GM18909 (cell line): ENCODE measurements around the gene DCUN1D3.
"Not testable (repeated sequence)": the region's sequence is repeated elsewhere in the genome, so short reads cannot be mapped to it uniquely, and the experiment has no call there.

Experiments used
- ATAC-seq: cut with Tn5 transposase; IDR thresholded peaks from one replicate; pipeline ENCODE4 v1.9.1; 2021; ENCODE audit warnings: mild to moderate bottlenecking; ENCODE audit not compliant: unreplicated experiment, poor library complexity

Gene DCUN1D3, protein sequence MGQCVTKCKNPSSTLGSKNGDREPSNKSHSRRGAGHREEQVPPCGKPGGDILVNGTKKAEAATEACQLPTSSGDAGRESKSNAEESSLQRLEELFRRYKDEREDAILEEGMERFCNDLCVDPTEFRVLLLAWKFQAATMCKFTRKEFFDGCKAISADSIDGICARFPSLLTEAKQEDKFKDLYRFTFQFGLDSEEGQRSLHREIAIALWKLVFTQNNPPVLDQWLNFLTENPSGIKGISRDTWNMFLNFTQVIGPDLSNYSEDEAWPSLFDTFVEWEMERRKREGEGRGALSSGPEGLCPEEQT

DNA sequence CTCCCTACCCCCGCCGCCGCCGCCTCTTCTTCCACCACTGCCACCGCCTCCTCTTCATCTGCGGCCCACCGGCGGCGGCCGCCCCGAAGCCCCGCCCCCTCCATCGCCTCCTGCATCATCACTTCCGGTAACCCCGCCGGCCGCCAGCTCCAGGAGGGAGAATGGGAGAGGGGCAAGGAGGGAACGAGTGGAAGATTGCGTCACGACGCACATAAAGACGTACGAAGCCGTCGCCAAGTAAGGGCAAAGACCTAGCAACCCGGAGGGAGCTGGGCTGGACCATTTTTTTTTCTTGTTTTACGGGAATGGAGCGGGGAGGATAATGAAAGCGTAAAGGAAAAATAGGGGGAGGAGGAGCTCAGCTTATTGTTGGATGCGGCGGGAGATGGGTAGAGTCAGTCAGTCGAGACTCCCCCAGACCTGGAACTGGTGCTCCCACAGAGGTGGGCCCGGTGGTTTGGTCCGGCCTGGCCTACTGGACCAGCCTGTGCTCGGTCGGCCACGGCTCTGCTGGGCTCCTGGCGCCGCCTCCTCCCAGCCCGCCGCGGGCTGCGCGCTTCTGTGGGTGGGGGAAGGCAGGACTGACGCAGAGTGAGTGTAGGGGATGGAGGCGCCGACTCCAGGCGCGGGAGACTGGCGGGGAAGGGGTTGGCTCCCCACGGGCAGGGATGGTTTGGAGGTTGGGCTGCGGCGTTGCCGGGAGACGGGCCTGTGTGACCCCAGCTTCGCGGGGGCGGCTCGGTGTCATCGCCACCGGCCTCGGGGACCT lies at the start of gene DCUN1D3, which contains the start of gene LYRM1:
Gene DCUN1D3, minus strand, starts transcription at position 60 of the 769 bp plus-strand sequence. CDS start 37,820 bp downstream, outside the sequence.
Gene LYRM1, plus strand, starts transcription at position 473 of the 769 bp plus-strand sequence. CDS start 14,785 bp downstream, outside the sequence.
- ATAC-seq = peak; percentile 62

DNA sequence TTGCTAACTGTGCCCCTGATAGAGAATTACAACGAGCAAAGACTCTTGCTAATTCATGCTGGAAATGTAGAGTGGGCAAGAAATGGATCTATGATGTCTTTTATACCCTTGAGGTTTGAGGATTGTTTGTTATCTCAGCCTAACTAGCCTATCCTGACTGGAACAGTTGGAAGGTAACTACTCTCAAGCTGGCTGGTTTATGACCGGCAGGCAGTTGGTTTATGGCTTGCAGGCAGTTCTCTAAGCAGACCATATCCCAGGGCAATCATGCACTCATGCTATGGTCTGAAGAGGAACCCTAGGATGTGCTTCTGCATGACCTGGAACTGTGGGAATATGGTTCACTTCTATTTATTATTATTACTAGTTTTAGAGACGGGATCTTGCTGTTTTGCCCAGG lies 49.5 kb upstream of the DCUN1D3 start:
- no peak for ATAC-seq

DNA sequence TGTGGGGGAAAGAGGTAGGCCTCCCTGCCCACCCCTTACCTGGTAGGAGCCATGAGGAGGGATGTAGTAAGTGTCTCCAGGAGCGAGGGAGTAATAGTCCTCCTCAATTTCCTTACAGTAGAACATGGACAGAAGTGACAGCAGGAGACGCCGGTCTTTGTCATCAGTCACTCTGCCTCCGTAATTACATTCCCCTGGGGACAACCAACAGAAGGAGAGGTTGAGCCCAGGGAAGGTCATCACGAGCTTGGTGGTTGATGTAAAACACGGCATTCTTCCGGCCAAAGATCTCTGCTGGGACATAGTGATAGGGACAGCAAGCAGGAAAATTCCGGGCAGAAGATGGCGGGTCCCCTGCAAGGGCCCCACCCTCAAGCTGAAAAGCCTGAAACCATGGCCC lies 48.3 kb upstream of the DCUN1D3 start:
- ATAC-seq = no peak

DNA sequence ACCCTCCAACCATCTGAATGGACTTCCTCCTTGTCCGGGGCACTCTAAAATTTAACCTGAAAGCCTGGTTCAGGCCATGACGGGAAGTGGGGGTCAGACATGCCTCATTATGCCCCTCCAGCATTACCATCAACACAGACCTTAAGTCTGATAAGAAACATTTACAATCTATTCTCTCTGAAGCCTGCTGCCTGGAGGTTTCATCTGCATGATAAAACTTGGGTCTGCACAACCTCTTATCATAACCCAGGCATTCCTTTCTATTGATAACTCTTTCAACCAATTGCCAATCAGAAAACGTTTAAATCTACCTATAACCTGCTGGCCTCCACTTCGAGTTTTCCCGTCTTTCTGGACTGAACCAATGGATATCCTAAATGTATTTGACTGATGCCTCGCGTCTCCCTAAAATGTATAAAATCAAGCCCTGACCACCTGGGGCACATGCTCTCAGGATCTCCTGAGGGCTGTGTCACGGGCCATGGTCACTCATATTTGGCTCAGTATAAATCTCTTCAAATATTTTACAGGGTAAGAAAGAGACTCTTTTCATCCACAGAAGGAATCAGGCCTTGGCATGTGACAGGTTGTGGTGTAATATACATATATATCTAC lies 46.0 kb upstream of the DCUN1D3 start:
- ATAC-seq = no peak

DNA sequence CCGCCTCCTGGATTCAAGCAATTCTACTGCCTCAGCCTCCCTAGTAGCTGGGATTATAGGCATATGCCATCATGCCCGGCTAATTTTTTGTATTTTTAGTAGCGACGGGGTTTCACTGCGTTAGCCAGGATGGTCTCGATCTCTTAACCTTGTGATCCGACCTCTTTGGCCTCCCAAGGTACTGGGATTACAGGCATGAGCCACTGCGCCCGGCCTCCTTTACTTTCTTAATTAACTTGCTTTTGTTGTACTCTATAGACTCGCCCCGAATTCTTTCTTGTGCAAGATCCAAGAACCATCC lies 45.4 kb upstream of the DCUN1D3 start:
- ATAC-seq = not testable (repeated sequence)

DNA sequence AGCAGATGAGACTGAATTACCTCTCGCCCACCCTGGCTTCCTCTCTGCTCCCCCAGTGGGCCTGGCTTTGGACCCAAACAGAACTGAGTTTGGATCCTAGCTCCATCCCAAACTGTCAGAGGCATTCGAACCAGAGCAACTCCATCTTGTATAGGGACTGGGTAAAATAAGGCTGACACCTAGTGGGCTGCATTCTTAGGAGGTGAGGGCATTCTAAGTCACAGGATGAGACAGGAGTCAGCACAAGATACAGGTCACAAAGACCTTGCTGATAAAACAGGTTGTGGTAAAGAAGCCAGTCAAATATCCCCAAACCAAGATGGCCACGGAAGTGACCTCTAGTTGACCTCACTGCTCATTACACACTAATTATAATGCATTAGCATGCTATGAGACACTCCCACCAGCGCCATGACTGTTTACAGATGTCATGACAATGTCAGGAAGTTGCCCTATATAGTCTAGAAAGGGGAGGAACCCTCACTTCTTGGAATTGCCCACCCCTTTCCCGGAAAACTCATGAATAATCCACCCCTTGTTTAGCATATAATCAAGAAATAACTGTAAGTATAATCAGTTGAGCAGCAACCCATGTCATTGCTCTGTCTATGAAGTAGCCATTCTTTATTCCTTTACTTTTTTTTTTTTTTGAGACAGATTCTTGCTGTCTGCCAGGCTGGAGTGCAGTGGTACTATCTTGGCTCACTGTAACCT lies 44.9 kb upstream of the DCUN1D3 start:
- no peak for ATAC-seq

DNA sequence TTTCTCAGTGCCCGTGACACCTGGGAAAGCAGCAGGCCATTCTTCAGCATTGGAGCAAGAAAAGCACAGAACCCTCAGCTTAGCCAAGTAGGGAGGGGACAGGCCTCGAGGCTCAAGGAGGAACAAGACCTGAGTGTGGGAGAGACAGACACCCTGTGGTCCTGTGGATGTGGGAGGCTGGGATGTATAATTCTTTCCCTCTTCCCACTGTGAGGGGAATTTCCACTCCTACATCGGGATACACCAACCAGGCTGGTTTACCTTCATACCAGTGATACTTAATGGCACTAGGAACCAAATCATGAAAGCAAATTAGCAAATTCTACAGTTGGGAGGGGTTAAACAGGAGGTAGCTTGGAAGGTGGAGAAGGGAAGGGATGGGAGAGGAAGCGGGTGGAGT lies 42.1 kb upstream of the DCUN1D3 start:
- no peak for ATAC-seq

DNA sequence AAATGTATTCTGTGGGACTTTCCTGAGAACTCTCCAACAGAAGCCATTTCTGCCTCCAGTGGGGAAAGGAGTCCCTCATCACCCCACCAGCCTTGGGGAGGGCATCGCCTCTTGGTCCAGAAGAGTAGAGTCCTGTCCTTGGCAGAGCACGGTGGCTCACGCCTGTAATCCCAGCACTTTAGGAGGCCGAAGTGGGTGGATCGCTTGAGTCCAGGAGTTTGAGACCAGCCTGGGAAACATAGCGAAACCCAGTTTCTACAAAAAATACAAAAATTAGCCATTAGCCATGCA lies 41.4 kb upstream of the DCUN1D3 start:
- ATAC-seq = no peak

DNA sequence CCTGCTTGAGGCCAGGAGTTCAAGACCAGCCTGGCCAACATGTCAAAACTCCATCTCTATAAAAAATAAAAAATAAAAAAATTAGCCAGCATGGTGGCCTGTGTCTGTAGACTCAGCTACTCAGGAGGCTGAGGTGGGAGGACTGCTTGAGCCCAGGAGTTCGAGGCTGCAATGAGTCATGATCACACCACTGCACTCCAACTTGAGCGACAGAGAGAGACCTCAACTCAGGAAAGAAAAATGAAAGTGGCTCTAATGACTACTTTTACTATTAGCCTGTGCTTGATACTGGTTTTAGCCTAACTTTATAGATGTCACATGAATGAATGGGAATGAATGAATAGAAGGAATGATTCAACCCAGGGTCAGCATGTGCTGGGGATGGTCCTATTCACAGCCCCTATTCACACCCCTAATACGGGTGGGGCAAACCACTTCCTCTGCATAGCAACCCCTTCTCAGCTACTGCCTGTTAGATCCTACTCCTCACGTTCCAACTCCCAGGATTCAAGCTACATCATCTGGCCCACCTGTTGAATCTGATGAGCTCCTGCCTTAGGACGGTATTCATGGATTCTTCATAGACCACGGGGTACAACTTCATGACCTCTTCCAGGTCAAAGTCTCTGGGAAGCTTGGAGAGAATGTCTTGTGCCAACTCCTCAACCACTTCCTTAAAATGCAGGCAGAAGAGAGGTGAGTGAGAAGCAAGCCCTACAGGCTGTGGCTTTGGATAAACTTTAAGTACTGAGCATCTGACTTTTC lies 40.9 kb upstream of the DCUN1D3 start:
- no peak for ATAC-seq

DNA sequence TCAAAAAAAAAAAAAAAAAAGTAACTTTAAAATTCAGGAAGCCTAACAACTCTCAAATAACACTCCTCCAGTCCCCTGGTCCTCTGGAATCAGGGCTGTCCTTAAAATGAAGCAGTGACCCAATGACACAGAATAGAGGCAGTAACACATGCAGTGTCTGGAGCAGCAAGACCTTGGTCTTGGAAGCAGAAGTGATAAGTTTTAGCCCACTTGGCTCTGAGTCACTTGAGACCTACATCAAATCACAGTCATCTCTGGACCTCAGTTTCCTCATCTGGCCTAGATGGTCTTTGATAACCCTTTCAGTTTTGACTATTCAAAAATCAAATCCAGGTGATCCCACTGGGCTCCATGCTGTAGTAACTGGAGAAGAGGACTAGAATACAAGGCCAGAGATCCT lies 39.5 kb upstream of the DCUN1D3 start:
- ATAC-seq = no peak

DNA sequence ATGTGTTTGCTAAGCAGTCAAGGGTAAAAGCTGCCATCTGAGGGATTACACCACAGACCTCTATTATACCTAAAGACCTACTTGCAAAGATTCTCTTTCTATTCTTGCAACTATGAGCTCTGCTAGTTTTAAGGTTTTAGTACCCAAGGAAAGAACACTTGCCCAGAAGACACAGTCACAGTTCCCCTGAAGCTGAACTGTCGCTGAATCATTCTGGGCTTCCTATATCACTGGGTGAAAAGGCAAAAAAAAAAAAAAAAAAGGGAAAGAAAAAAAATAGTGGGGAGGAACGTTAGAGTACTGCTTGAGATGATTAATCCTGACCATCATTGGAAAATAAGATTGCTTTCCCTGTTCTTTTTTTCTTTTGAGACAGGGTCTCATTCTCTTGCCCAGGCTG lies 38.3 kb upstream of the DCUN1D3 start:
- ATAC-seq = no peak

DNA sequence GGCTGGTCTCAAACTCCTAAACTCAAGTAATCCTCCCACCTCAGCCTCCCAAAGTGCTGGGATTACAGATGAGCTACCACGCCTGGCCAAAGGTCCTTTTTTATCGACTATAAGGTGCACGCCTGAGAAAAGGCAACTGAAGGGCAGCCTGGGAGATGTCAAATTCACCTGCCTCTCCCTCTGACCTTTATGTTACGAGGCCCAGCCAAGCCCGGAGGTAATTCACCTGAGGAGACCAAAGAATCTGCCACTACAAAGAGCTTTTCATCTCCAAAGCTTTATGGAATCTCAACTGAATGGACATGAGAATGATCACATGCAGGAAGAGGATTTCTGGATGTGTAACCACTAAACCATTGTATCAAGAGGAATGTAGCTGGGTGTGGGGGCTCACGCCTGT lies 37.6 kb upstream of the DCUN1D3 start:
- ATAC-seq = no peak

DNA sequence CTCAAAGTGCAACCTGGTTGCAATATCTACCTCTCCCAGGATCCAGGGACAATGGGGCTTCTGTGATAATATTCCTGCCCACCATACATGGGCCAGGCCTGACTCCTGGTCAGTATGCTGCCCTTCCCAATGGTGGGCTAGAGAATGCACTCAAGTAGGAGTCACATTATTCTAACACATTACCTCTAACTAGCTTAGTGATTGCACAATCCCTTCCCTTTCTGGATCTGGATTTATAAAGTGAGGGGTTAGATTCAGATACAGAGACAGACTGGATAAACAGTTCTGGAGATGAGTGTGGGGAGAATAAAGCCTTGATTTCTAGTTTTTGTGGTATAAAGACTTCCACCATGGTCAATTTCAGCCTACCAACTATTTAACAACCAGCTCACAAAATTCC lies 33.4 kb upstream of the DCUN1D3 start:
- ATAC-seq = no peak

DNA sequence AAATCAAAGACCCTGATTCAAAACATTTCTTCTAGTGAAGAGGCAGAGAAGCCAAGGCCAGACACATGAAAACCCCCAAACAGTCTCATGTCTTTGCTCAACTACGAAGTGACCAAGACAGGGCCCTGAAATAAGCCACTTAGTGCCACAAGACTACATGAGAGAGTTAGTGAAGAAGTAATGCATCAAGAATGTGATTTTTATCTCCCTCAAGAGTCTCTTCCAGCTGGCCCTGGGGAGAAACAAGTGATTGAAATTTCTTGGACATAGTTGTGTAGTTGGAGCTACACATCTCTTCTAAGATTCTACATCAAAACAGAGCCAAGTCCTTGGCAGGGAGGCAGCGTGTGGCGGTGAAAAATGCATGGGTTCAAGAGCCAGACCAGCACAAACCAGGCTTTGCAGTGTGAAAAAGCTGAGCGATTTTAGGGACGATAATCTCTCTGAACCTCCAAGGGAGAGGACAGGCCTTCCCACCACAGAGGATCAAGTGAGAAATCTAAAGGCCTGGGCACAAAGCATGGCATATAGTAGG lies 31.0 kb upstream of the DCUN1D3 start:
- no peak for ATAC-seq

DNA sequence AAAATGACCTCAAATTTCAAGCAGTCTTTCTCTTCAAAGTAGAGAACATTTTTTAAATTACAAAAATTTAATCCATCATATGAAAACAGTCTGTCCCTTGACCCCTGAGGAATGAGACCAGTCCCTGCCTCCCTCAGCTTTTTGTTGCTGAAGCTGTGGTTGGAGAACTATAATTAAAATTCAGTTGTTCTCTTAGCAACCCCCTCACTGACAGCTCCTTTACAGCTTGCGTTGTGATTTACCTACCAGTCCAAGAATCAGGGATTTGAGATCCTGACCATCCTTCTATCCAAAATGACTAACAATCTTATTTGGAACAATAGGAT lies 30.2 kb upstream of the DCUN1D3 start:
- ATAC-seq = no peak

DNA sequence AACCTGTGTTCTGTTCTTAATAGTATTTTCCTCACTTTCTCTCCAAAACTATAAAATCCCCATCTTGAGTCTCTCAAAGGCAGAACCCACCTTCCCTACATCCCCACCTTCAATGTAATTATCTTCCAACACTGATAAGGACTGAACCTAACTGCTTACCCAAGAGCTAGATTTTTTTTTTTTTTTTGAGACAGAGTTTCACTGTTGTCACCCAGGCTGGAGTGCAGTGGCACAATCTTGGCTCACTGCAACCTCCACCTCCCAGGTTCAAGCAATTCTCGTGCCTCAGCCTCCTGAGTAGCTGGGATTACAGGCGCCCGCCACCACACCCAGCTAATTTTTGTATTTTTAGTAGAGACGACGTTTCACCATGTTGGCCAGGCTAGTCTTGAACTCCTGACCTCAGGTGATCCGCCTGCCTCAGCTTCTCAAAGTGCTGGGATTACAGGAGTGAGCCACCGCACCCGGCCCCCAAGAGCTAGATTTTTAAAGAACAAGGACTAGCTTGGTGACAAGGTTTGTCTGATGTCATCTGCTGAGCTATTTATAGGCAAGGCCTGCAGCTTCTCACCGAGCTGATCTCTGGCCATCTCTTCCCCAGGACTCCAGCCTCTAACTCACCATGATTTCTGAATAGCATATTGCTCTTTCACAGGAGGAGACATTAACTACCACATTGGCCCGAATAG lies 29.7 kb upstream of the DCUN1D3 start:
- not testable (repeated sequence) for ATAC-seq

DNA sequence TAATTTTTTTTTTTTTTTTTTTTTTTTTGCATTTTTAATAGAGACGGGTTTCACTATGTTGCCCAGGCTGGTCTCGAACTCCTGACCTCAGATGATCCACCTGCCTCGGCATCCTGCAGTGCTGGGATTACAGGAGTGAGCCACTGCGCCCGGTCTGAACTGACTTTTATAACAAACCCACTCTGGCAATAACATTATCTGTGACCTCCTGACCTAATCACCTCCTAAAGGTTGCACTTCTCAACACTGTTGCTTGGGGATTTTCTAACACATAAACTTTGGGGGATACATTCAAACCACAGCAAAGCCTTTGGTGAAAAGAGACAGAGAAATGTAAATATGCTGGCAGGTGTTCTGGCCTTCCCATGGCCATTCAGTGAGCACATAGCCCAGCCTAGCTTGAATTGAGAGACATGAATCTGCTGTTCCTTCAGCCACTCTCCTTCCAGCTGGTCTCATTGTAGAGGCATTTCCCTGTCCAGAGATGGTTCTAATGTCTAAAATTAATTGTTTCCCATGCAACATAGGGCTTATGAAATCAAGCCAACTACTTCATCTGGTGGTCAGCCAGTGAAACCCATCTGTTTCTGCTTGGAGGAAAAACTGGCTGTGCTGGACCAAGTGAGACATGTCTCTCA lies 28.7 kb upstream of the DCUN1D3 start:
- no peak for ATAC-seq

DNA sequence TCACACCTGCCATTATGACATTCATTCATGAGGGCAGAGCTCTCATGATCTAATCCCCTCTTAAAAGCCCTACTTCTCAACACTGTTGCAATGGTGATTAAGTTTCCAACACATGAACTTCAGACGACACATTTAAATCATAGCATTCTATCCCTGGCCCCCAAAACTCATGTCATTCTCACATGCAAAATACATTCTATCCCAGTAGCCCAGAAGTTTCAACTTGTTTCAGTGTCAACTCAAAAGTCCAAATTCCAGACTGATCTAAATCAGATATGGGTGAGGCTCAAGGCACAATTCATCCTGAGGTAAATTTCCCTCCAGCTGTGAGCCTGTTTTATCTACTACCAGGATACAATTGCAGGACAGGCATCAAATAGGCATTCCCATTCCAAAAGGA lies 25.6 kb upstream of the DCUN1D3 start:
- ATAC-seq = no peak

DNA sequence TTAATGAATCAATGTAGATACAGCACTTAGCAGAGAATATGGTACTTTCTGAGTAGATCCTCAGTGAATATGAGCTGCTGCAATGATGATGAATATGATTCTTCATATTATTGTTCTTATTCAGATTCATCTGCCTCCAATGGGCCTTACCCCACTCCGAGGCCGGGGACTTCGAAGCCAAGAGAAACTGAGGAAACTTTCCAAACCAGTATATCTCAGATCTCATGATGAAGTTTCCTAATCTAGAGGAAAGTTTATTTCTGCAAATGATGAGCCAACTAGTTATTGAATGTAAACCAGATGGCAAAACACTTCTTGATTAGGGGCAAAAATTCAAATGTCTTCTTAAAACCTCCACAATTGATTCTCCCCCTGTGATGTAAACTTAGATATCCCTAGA lies 23.7 kb upstream of the DCUN1D3 start:
- no peak for ATAC-seq
